ENCODE results near the gene GNAQ.

The GNAQ gene

GRCh38 chr9:78023003-78023741 is 8.4 kb downstream of the GNAQ start:
- H3K27ac ChIP-seq (ENCODE audit: low read length), result no peak overlapping the region

GRCh38 chr9:78021697-78022096 is 9.9 kb downstream of the GNAQ start:
- H3K27ac ChIP-seq (ENCODE audit: low read length), result no peak overlapping the region
- DNase-seq (no peak), ATAC-seq (ENCODE audit: insufficient read depth, low read depth) (no peak)
- no peak overlapping the region for H3K4me2 ChIP-seq (ENCODE audit: insufficient read depth, low read length)
- H3K36me3 ChIP-seq (ENCODE audit: insufficient read depth, low read length), result peaks cover 10% of the 10 kb centered on the region; the same call in 1 of the 2 replicates
- H3K9me3 ChIP-seq (ENCODE audit: insufficient read depth, low read length, severe bottlenecking), result no peaks in the 10 kb centered on the region
- TF ChIP-seq, protein P1, sequence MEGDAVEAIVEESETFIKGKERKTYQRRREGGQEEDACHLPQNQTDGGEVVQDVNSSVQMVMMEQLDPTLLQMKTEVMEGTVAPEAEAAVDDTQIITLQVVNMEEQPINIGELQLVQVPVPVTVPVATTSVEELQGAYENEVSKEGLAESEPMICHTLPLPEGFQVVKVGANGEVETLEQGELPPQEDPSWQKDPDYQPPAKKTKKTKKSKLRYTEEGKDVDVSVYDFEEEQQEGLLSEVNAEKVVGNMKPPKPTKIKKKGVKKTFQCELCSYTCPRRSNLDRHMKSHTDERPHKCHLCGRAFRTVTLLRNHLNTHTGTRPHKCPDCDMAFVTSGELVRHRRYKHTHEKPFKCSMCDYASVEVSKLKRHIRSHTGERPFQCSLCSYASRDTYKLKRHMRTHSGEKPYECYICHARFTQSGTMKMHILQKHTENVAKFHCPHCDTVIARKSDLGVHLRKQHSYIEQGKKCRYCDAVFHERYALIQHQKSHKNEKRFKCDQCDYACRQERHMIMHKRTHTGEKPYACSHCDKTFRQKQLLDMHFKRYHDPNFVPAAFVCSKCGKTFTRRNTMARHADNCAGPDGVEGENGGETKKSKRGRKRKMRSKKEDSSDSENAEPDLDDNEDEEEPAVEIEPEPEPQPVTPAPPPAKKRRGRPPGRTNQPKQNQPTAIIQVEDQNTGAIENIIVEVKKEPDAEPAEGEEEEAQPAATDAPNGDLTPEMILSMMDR (IDR thresholded peaks at IDR 0.05; ENCODE audit: borderline replicate concordance, extremely low read depth, low read length, poor library complexity, severe bottlenecking), result no peak
- TF ChIP-seq EZH2 (IDR thresholded peaks at IDR 0.05; ENCODE audit: borderline replicate concordance, low read depth, low read length, severe bottlenecking), result no peak
- peaks cover 99% of the 10 kb centered on the region for H3K79me2 ChIP-seq (ENCODE audit: insufficient read depth, low read length)
- H3K27me3 ChIP-seq (ENCODE audit: insufficient read depth, low read length, poor library complexity), result no peaks in the 10 kb centered on the region
- H3K4me1 ChIP-seq (ENCODE audit: insufficient read depth, low read length), result peaks cover 37% of the 10 kb centered on the region
- no peak overlapping the region for H2AFZ ChIP-seq (ENCODE audit: low read depth, low read length)
- peaks cover 61% of the 10 kb centered on the region for H4K20me1 ChIP-seq (ENCODE audit: insufficient read depth, low read length)
- H3K9ac ChIP-seq (ENCODE audit: low read depth, low read length), result no peak overlapping the region
- H3K4me3 ChIP-seq (ENCODE audit: low read depth in 1 of 2, low read length in 2 of 2), result no peak overlapping the region

More at GRCh38 chr9:78023003-78023741, 8.4 kb downstream of the GNAQ start:
- H3K9ac ChIP-seq (ENCODE audit: low read depth, low read length), result no peak overlapping the region
- no peaks in the 10 kb centered on the region for H3K9me3 ChIP-seq (ENCODE audit: insufficient read depth, low read length, severe bottlenecking)
- DNase-seq (no peak), ATAC-seq (ENCODE audit: insufficient read depth, low read depth) (no peak)
- H3K4me3 ChIP-seq (ENCODE audit: low read depth in 1 of 2, low read length in 2 of 2), result no peak overlapping the region
- H3K36me3 ChIP-seq (ENCODE audit: insufficient read depth, low read length), result peaks cover 10% of the 10 kb centered on the region; the same call in 1 of the 2 replicates
- H2AFZ ChIP-seq (ENCODE audit: low read depth, low read length), result no peak overlapping the region
- peak overlapping the region; percentile 20; the same call in 1 of the 2 replicates for H3K4me2 ChIP-seq (ENCODE audit: insufficient read depth, low read length)
- peaks cover 49% of the 10 kb centered on the region for H3K4me1 ChIP-seq (ENCODE audit: insufficient read depth, low read length)
- peaks cover 99% of the 10 kb centered on the region for H3K79me2 ChIP-seq (ENCODE audit: insufficient read depth, low read length)
- H4K20me1 ChIP-seq (ENCODE audit: insufficient read depth, low read length), result peaks cover 71% of the 10 kb centered on the region
- H3K27me3 ChIP-seq (ENCODE audit: insufficient read depth, low read length, poor library complexity), result no peaks in the 10 kb centered on the region
- TF ChIP-seq, protein P1 (IDR thresholded peaks at IDR 0.05; ENCODE audit: borderline replicate concordance, extremely low read depth, low read length, poor library complexity, severe bottlenecking), result no peak
- no peak for TF ChIP-seq EZH2 (IDR thresholded peaks at IDR 0.05; ENCODE audit: borderline replicate concordance, low read depth, low read length, severe bottlenecking)

GRCh38 chr9:78017190-78017693 is 14.4 kb downstream of the GNAQ start:
- Histone ChIP-seq H3K27me3 (ENCODE audit: insufficient read depth, low read length, poor library complexity) (no peaks in the 10 kb centered on the region), H2AFZ (ENCODE audit: low read depth, low read length) (no peak overlapping the region), H4K20me1 (ENCODE audit: insufficient read depth, low read length) (peaks cover 43% of the 10 kb centered on the region), H3K4me1 (ENCODE audit: insufficient read depth, low read length) (peaks cover 9% of the 10 kb centered on the region), H3K36me3 (ENCODE audit: insufficient read depth, low read length) (0 out of 2 replicates have a peak, but pooled peaks cover 4% of the 10 kb centered on the region), H3K9me3 (ENCODE audit: insufficient read depth, low read length, severe bottlenecking) (no peaks in the 10 kb centered on the region), H3K27ac (ENCODE audit: low read length) (no peak overlapping the region), H3K4me2 (ENCODE audit: insufficient read depth, low read length) (no peak overlapping the region), H3K79me2 (ENCODE audit: insufficient read depth, low read length) (peaks cover 98% of the 10 kb centered on the region), H3K4me3 (ENCODE audit: low read depth in 1 of 2, low read length in 2 of 2) (no peak overlapping the region), H3K9ac (ENCODE audit: low read depth, low read length) (no peak overlapping the region)
- no peak for TF ChIP-seq EZH2 (IDR thresholded peaks at IDR 0.05; ENCODE audit: borderline replicate concordance, low read depth, low read length, severe bottlenecking)
- TF ChIP-seq, protein P1 (IDR thresholded peaks at IDR 0.05; ENCODE audit: borderline replicate concordance, extremely low read depth, low read length, poor library complexity, severe bottlenecking), result no peak
- DNase-seq, result no peak
- no peak for ATAC-seq (ENCODE audit: insufficient read depth, low read depth)

All from DND-41 (cell line).